NOMO-1 treated with dmso at 0.1 percent for 144 hours (cell line): Measurements from ENCODE around the gene RHOJ.
"Not testable (repeated sequence)": the region's sequence is repeated elsewhere in the genome, so short reads cannot be mapped to it uniquely, and the experiment has no call there.

Source experiments
- DNase-seq: peaks from one replicate; lab custom pipeline; 2025; ENCODE audit not compliant: unreplicated experiment; lab: John Stamatoyannopoulos, UW

Gene RHOJ

GRCh38 chr14:63204407-63205043 lies at the start of gene RHOJ:
RHOJ (plus strand) TSS chr14:63204443; CDS start chr14:63204870, 427 bp downstream.
- no peak for DNase-seq

DNA sequence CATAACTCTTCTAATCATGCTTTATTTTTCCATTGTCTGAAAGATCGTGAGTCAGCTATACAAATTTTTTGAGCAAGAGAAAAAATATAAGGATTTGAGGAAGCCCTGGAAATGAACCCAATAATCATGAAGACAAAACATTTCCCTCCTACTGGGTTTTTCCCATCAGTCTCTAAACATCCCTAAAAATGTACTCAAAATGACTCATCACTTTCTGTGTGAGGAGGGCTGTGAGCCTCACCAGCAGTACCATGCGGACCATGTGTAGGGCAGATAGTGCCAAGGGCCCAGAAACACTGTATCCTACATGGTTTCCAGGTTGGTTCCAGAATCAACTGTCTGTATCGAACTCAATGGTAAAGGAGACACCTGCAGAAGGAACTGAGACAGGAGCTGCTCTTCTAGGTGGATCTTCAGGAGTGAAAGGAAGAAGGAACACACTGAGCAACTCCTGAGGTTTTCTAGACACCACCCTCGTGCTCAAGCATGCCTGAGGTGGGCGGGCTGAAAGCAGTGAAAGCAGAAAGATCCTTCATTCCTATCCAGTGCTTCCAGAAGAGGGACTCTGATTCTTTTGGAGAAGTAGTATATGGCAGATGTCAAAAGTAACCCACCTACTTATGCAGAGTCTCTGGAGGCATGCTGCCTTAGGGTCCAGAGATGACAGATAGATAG lies 48.6 kb upstream of the RHOJ start:
- no peak for DNase-seq

GRCh38 chr14:63157195-63157594 lies 47.0 kb upstream of the RHOJ start:
- no peak for DNase-seq

GRCh38 chr14:63163306-63163705 lies 40.9 kb upstream of the RHOJ start:
- DNase-seq, result no peak

- DNase-seq, result no peak
Measured at GRCh38 chr14:63164108-63164683, 40.0 kb upstream of the RHOJ start.

DNA sequence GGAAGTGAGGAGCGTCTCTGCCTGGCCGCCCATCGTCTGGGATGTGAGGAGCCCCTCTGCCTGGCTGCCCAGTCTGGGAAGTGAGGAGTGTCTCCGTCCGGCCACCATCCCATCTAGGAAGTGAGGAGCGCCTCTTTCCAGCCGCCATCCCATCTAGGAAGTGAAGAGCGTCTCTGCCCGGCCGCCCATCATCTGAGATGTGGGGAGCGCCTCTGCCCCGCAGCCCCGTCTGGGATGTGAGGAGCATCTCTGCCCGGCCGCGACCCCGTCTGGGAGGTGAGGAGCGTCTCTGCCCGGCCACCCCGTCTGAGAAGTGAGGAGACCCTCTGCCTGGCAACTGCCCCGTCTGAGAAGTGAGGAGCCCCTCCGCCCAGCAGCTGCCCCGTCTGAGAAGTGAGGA lies 39.0 kb upstream of the RHOJ start:
- not testable (repeated sequence) for DNase-seq

DNA sequence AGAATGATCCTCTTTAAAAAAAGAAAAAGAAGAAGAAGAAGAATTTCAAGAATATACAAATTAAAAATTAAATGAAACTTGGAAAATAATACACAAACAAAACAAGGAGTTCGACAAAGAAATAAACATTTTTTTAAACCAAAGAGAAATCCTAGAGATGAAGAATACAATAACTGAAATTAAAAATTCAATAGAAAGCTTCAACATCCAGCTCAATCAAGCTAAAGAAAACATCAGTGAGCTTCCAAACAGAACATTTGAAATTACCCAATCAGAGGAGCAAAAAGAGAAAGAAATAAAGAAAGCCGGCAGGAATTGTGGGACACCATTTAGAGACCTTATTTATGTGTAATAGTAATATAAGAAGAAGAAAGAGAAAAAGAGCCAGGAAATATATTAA lies 37.2 kb upstream of the RHOJ start:
- no peak for DNase-seq

- DNase-seq, result no peak
Measured at GRCh38 chr14:63174760-63175191, 29.5 kb upstream of the RHOJ start.

DNA sequence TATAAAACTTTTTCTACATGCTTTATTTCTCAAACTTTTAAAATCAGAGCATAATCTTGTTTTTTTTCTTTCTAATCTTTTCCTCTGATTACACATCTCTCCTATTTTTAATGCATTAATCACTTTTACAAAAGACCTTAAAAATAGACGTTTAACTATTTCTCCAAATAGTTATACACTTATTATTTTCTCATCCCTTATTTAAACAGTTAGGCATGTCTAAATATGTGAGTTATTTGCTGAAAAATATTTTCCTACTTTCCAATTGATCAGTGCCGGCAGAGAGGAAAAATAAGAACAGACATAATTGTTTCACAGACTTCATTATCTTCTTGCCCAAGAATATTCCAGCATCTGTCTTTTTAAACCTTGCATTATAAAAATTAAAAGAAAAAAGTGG lies 28.7 kb upstream of the RHOJ start:
- no peak for DNase-seq

DNA sequence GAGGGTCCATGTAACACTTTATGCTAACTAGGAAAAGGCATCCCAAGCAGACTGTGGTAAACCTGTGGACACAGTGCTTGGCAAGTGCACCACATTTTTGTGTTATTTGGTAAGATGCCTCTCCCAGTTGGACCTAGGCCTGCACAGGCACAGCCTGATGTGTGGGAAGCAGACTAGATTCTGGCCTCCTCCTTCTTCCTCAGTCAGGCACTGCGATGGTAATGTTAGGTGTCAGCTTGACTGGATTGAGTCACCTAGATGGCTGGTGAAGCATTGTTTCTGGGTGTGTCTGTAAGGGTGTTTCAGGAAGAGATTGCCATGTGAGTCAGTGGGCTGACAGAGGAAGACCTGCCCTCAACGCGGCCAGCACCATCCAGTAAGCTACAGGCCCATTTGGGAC lies 25.3 kb upstream of the RHOJ start:
- no peak for DNase-seq

DNA sequence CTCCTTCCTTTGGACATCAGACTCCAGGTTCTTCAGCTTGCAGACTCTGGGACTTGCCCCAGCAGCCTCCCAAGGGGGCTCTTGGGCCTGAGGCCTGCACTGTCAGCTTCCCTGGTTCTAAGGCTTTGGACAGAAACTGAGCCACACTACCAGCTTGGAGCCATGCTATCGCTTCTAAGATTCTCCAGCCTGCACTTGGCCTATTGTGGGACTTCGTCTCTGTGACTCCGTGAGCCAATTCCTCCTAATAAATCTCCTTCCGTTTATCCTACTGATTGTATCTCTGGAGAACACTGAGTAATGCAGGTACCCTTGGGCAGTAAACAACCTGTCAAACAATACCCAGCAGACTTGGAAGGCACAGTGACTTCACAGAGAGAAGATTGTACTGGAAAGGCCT lies 24.9 kb upstream of the RHOJ start:
- DNase-seq, result no peak

- DNase-seq, result no peak
Measured at GRCh38 chr14:63180011-63180410, 24.2 kb upstream of the RHOJ start.

DNA sequence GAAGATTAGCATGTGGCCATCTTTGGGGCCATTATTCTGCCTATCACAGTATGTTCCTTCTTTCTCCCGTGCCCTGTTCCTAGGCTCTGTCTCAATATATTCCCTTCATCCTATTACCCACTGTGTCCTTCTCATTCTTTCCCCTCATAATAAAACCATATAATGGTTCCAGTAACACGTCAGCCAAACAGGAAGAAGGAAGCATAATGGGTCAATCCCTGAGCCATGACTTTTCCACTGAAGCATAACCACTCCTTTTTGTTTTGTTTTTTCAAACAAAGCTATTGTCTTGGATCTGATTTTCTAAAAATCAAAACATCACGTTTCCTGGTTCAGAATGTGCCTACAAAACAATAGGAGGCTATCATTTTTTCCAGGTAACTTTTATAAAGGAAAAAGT lies 21.3 kb upstream of the RHOJ start:
- DNase-seq, result no peak

GRCh38 chr14:63186453-63186852 lies 17.8 kb upstream of the RHOJ start:
- DNase-seq, result no peak

DNA sequence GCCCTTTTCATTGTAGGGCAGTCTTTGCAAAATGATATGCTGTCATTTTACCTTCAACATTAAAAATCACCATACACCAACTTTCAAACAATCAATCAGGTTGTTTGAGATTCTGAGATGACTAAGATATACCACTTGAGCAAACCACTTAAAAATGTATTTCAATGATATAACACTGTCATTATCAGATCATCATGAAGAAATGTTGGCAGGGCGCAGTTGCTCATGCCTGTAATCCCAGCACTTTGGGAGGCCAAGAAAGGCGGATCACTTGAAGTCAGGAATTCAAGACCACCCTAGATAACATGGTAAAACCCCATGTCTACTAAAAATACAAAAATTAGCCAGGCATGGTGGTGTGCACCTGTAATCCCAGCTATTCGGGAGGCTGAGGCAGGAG lies 13.0 kb upstream of the RHOJ start:
- DNase-seq, result no peak

- DNase-seq, result peak; percentile 5
Measured at GRCh38 chr14:63192085-63192484, 12.2 kb upstream of the RHOJ start.

DNA sequence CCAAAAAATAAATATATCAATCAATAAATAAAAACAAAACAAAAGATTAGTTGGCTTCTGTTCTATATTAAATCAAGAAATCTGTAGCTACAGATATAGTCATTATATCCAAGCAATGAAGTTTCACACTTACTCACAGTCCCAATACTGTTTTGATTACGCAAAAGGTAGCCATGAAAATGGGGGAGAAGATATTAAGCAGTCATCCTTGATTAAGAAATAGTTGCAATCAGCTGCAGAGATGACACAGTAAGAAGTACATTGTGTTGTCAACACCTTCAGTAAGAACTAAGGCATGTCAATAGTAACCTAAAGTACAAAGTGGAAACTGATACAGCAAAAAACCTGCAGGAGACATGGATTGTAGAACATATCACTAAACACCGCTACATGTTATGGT lies 11.0 kb upstream of the RHOJ start:
- no peak for DNase-seq

GRCh38 chr14:63200035-63200740 lies 4.1 kb upstream of the RHOJ start:
- no peak for DNase-seq

DNA sequence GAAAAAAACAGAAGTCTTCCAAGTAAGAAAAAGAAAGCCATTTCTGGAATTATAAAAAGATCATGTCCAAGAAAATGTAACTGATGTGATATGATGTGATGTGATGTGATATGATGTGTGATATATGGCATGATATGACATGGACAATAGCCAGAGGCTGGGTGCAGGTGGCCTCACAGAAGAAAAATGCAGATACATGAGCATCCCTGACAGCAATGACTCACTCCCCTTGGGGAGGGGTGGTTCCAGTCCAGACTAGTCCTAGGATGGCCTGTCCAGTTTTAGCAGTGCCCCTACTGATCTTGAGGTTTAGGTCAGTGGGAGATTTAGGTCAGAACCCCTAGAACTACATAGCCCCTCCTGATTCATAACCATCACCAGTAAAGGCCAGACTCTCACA lies 3.5 kb upstream of the RHOJ start:
- DNase-seq, result no peak

GRCh38 chr14:63203015-63203414 lies 1.2 kb upstream of the RHOJ start:
- DNase-seq, result no peak

GRCh38 chr14:63203618-63204406 lies 431 bp upstream of the RHOJ start:
- no peak for DNase-seq
